Measurements from ENCODE around the gene NOLC1. TPM values are rescaled to one million over a fixed set of nuclear protein-coding genes. Genes with fewer than 3 reads are reported as not detected.

The NOLC1 gene
- total RNA-seq, 2 donors from 2014 or later, result 92.0 to 93.5 TPM

- no peak overlapping the region for H3K27ac ChIP-seq (ENCODE audit: low read depth, low read length)
- peak overlapping the region; percentile 94 for H3K4me3 ChIP-seq (ENCODE audit: low read length)
- Mint-ChIP-seq H3K4me3 (peak overlapping the region; percentile 96), H3K27me3 (ENCODE audit: insufficient read depth) (no peaks in the 10 kb centered on the region), H3K4me1 (peaks cover 39% of the 10 kb centered on the region), H3K9me3 (no peaks in the 10 kb centered on the region), H3K36me3 (ENCODE audit: low read depth) (peaks cover 13% of the 10 kb centered on the region), H3K27ac (peak overlapping the region; percentile 85)
- H3K9me3 ChIP-seq (ENCODE audit: control insufficient read depth, low read length), result no peaks in the 10 kb centered on the region
- peaks cover 22% of the 10 kb centered on the region for H3K36me3 ChIP-seq (ENCODE audit: control insufficient read depth, insufficient read depth, low read length)
- H3K27me3 ChIP-seq (ENCODE audit: control insufficient read depth, insufficient read depth, low read length, poor library complexity, severe bottlenecking), result no peaks in the 10 kb centered on the region
- H3K4me1 ChIP-seq (ENCODE audit: control insufficient read depth, insufficient read depth, low read length), result peaks cover 21% of the 10 kb centered on the region
- no peak for DNase-seq
- WGBS, 2 experiments (ENCODE audit: insufficient coverage in 1 of 2, insufficient read length in 1 of 2), result 69 to 100% methylated on average over 1 to 2 of the region's 2 CpGs
- no peak for TF ChIP-seq CTCF (conservative IDR thresholded peaks at IDR 0.05)
- peak overlapping the region; percentile 85 for H3K9ac ChIP-seq (ENCODE audit: extremely low read depth, low read length, poor library complexity, severe bottlenecking)
Measured at GRCh38 chr10:102134416-102134815, 17.8 kb upstream of the NOLC1 start.

GRCh38 chr10:102135956-102136526 lies 16.1 kb upstream of the NOLC1 start:
- Mint-ChIP-seq H3K27me3 (ENCODE audit: insufficient read depth) (no peaks in the 10 kb centered on the region), H3K4me1 (peaks cover 39% of the 10 kb centered on the region), H3K4me3 (no peak overlapping the region), H3K27ac (peak overlapping the region; percentile 33), H3K9me3 (no peaks in the 10 kb centered on the region), H3K36me3 (ENCODE audit: low read depth) (peaks cover 29% of the 10 kb centered on the region)
- WGBS, 2 experiments (ENCODE audit: insufficient coverage in 1 of 2, insufficient read length in 1 of 2), result 90 to 100% methylated on average over 1 to 6 of the region's 7 CpGs
- Histone ChIP-seq H3K27ac (ENCODE audit: low read depth, low read length) (no peak overlapping the region), H3K9ac (ENCODE audit: extremely low read depth, low read length, poor library complexity, severe bottlenecking) (no peak overlapping the region), H3K4me3 (ENCODE audit: low read length) (peak overlapping the region; percentile 36), H3K9me3 (ENCODE audit: control insufficient read depth, low read length) (no peaks in the 10 kb centered on the region), H3K4me1 (ENCODE audit: control insufficient read depth, insufficient read depth, low read length) (peaks cover 21% of the 10 kb centered on the region), H3K27me3 (ENCODE audit: control insufficient read depth, insufficient read depth, low read length, poor library complexity, severe bottlenecking) (no peaks in the 10 kb centered on the region), H3K36me3 (ENCODE audit: control insufficient read depth, insufficient read depth, low read length) (peaks cover 38% of the 10 kb centered on the region)
- no peak for TF ChIP-seq CTCF (conservative IDR thresholded peaks at IDR 0.05)
- no peak for DNase-seq

GRCh38 chr10:102139281-102140110 lies 12.7 kb upstream of the NOLC1 start:
- peaks cover 55% of the 10 kb centered on the region for H3K36me3 Mint-ChIP-seq (ENCODE audit: low read depth)
- peaks cover 68% of the 10 kb centered on the region for H3K36me3 ChIP-seq (ENCODE audit: control insufficient read depth, insufficient read depth, low read length)

More at GRCh38 chr10:102139281-102140110, 12.7 kb upstream of the NOLC1 start:
- TF ChIP-seq CTCF (conservative IDR thresholded peaks at IDR 0.05), result no peak
- no peak overlapping the region for H3K4me3 Mint-ChIP-seq
- 94 to 95% methylated on average over 8 to 15 of the region's 15 CpGs for WGBS, 2 experiments (ENCODE audit: insufficient coverage in 1 of 2, insufficient read length in 1 of 2)
- no peaks in the 10 kb centered on the region for H3K27me3 ChIP-seq (ENCODE audit: control insufficient read depth, insufficient read depth, low read length, poor library complexity, severe bottlenecking)
- H3K9ac ChIP-seq (ENCODE audit: extremely low read depth, low read length, poor library complexity, severe bottlenecking), result no peak overlapping the region
- no peak for DNase-seq
- H3K9me3 ChIP-seq (ENCODE audit: control insufficient read depth, low read length), result no peaks in the 10 kb centered on the region
- no peak overlapping the region for H3K27ac Mint-ChIP-seq
- H3K4me1 ChIP-seq (ENCODE audit: control insufficient read depth, insufficient read depth, low read length), result peaks cover 22% of the 10 kb centered on the region
- peaks cover 30% of the 10 kb centered on the region for H3K4me1 Mint-ChIP-seq
- H3K27ac ChIP-seq (ENCODE audit: low read depth, low read length), result no peak overlapping the region
- H3K9me3 Mint-ChIP-seq, result no peaks in the 10 kb centered on the region
- no peak overlapping the region for H3K4me3 ChIP-seq (ENCODE audit: low read length)
- no peaks in the 10 kb centered on the region for H3K27me3 Mint-ChIP-seq (ENCODE audit: insufficient read depth)
